Neutrophil (primary cell): ENCODE results near the gene EXO1.

Experiments
- H3K27ac ChIP-seq: fragments of 200-600 bp; sonication (generic); 2 replicates; pipeline ENCODE4 v1.5.1; 2016; ENCODE audit warnings: mild to moderate bottlenecking, moderate library complexity
- H3K27me3 ChIP-seq: fragments of 200-600 bp; sonication (generic); 2 replicates; pipeline ENCODE4 v1.6.0; 2016; ENCODE audit warnings: mild to moderate bottlenecking
- H3K36me3 ChIP-seq: fragments of 200-600 bp; sonication (generic); 2 replicates; pipeline ENCODE4 v1.5.1; 2017
- H3K4me1 ChIP-seq, 2 experiments: fragments of 200-600 bp in 1 of 2; sonication (generic) in 1 of 2; 1 replicate in 1 of 2; 2 replicates in 1 of 2; pipeline versions ENCODE4 v1.5.1 to v1.6.1; 2013 to 2016; ENCODE audit warnings: low read depth in 1 of 2, low read length in 1 of 2, mild to moderate bottlenecking in 1 of 2, moderate library complexity in 1 of 2; ENCODE audit not compliant: control insufficient read depth in 1 of 2, insufficient read depth in 1 of 2
- H3K4me3 ChIP-seq, 2 experiments: fragments of 200-600 bp in 1 of 2; sonication (generic) in 1 of 2; 1 replicate in 1 of 2; 2 replicates in 1 of 2; pipeline ENCODE4 v1.5.1; 2013 to 2016; ENCODE audit warnings: low read depth in 1 of 2, low read length in 1 of 2, mild to moderate bottlenecking in 1 of 2, moderate library complexity in 1 of 2
- H3K9me3 ChIP-seq: fragments of 200-600 bp; sonication (generic); 2 replicates; pipeline ENCODE4 v1.5.1; 2016
- TF ChIP-seq, protein P1 (sequence below): fragments of 200-600 bp; sonication (generic); IDR thresholded peaks from 2 replicates; pipeline ENCODE4 v1.5.1; 2016; ENCODE audit warnings: antibody characterized with exemption

The EXO1 gene

DNA sequence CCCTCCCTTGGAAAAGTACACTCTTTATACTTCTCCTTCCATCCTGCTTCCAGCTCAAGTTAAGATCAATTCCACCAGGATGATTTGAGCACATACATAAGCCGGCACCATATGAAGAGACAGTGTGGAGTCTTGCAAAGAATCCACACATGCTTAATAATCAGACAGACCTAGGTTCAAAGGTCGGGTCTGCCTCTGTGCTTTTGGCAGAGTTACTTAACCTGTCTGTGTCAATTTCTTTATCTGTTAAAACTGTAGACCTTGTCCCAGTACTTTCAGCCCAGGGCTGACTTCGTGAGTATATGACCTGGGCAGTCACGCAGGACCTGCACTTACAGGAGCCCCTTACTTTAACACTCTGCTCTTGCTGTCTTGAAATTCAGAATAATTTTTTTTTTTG is 79.3 kb downstream of the EXO1 start:
- TF ChIP-seq, protein P1, sequence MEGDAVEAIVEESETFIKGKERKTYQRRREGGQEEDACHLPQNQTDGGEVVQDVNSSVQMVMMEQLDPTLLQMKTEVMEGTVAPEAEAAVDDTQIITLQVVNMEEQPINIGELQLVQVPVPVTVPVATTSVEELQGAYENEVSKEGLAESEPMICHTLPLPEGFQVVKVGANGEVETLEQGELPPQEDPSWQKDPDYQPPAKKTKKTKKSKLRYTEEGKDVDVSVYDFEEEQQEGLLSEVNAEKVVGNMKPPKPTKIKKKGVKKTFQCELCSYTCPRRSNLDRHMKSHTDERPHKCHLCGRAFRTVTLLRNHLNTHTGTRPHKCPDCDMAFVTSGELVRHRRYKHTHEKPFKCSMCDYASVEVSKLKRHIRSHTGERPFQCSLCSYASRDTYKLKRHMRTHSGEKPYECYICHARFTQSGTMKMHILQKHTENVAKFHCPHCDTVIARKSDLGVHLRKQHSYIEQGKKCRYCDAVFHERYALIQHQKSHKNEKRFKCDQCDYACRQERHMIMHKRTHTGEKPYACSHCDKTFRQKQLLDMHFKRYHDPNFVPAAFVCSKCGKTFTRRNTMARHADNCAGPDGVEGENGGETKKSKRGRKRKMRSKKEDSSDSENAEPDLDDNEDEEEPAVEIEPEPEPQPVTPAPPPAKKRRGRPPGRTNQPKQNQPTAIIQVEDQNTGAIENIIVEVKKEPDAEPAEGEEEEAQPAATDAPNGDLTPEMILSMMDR: no peak
- no peaks in the 10 kb centered on the region for H3K36me3 ChIP-seq
- no peak overlapping the region for H3K4me3 ChIP-seq
- H3K9me3 ChIP-seq: no peaks in the 10 kb centered on the region
- no peaks in the 10 kb centered on the region for H3K4me1 ChIP-seq
- H3K27me3 ChIP-seq: no peaks in the 10 kb centered on the region
- H3K27ac ChIP-seq: no peak overlapping the region

DNA sequence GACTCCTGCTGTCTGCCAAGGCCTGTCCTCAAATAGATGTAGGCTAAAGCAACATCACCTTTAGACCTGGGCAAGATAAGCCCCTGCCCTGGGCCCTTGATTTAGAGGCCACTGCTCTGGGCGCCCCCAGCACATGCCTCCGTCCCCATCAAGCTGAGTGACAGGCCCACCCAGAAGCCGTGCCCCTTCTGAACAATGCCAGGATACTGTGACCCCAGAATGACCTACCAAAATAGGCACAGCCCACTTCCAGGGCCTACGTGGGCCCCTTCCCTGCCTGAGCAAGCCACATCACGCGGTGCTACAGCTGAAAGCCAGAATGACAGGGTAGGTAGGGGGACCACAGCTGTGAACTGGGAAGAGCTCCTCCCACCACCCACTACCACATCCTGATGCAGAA is 84.8 kb downstream of the EXO1 start:
- peaks cover 18% of the 10 kb centered on the region for H3K27me3 ChIP-seq
- H3K9me3 ChIP-seq: no peaks in the 10 kb centered on the region
- no peaks in the 10 kb centered on the region for H3K36me3 ChIP-seq
- H3K4me1 ChIP-seq: no peaks in the 10 kb centered on the region
- H3K27ac ChIP-seq: no peak overlapping the region
- TF ChIP-seq, protein P1: no peak
- no peak overlapping the region for H3K4me3 ChIP-seq

DNA sequence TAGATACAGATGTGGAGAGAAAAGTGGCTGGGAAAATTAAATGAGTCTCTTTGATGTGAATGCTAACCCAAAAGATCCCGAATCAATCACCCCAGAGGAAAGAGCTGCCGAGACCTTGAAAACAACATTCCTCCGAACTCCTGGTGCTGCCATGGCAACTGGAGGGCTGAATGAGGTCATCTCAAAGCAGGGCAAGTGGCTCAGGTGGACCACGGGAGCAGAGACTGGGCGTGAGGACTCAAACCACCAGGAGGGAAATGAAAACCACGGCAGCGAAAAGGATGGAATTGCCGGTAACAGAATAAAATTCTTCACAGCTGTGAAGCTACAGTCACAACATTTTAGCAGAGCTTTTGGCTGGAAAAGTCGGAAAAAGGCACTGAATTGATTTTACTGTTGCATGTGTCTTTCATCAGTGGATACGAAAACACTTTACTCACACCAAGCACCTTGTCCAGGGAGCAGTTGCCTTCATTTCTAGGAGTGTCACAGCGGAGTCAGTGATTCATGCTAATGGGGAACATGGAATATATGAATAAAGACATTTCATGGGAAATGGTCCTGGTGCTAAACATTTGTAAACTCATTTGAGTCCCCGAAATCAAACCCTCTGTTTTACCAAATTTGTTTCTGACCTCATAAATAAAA is 86.3 kb downstream of the EXO1 start:
- H3K4me3 ChIP-seq: no peak overlapping the region
- TF ChIP-seq, protein P1: no peak
- H3K27ac ChIP-seq: no peak overlapping the region
- H3K27me3 ChIP-seq: peaks cover 18% of the 10 kb centered on the region
- H3K36me3 ChIP-seq: no peaks in the 10 kb centered on the region
- no peaks in the 10 kb centered on the region for H3K4me1 ChIP-seq
- H3K9me3 ChIP-seq: no peaks in the 10 kb centered on the region

DNA sequence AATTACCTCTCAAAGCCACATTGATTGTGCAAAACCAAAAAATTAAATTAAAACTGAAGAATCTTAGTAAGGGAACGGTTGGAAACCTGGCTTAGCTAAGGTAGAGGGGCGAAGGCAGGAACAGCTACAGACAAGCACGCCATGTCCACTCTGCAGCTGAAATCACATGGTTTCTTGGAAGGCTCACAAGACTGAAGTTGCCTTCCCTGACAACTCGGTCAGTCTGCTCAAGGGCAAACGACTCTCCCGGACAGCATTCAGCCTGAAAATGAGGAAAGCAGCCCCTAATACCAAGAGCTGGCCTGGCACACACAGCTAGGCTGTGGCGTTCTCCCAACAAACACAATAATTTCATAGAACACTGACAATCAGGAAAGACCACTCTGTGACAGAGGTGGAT is 86.9 kb downstream of the EXO1 start:
- Histone ChIP-seq H3K36me3 (no peaks in the 10 kb centered on the region), H3K4me3 (no peak overlapping the region), H3K27me3 (peaks cover 18% of the 10 kb centered on the region), H3K27ac (no peak overlapping the region), H3K4me1 (no peaks in the 10 kb centered on the region), H3K9me3 (no peaks in the 10 kb centered on the region)
- TF ChIP-seq, protein P1: no peak
